NCI-H2171 treated with DMSO at 0.1 percent for 48 hours (cell line): Measurements from ENCODE around the gene FOXP1.

Experiments used
- DNase-seq: peaks from one replicate; lab custom pipeline; 2025; lab: John Stamatoyannopoulos, UW

The FOXP1 gene

DNA sequence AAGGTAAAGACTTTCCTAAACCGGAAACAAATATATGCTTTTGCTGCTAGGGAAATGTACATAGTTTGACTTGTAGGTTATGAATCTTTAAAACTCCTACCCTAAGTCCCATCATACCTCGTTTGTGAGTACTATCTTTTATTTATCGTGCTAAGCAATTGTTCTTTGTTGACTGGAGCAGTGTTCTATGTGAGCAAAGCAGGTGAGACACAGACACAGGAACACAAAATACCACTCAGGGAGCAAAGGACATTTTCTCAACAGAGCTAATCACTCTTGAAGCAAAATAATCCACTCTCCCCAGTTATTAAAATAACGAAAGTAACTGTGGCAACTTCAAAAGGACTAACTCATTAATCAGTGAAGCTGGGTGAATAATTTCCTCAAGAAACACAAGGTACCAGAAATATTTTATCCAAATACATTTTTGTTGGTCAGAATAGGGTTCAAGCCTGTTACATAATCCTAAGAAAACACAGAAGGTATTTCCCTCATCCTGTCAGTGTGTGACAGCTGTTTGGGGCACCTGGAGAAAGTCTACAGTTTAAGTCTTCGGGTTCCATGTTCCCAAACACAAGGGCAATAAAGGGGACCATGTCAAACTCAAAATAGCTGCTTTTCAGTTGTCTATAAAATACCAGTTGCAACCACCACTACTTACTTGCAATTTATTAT lies 407.7 kb downstream of the FOXP1 start:
- no peak for DNase-seq

DNA sequence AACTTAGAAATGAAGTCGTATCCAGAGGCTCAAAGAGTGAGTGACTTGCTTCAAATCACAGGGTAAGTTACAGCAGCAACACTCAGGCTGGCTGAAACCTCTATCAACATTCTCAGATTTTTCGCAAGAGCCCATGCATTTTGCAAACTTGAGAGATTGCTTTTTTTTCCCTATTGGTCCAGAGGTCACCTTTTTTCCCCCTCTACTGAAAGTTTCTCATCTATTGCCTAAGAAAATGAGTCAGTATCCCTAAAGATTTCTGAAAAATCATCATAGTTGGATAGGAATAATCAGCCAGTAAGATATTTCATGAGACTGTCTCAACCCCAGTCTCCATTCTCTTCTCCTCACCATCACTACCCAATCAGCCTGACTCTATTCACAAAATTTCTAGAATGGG lies 410.6 kb downstream of the FOXP1 start:
- no peak for DNase-seq

DNA sequence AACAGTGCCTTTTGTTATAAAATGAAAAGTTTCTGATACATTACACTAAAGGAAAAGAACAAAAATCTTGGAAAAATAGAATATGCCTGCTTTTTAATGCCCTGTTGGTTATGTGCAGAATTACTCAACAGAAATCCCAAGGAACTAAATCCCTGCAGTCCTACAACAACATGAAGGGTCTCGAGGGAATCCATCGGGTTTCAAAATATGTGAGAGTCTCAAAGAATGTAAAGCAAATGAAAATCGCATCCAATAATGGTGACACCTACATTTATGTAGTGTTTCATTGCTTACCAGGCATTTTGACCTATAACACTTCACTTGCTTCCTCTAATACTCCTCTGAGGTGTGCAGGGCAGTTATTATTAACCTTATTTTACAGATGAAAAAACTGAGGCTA lies 411.3 kb downstream of the FOXP1 start:
- DNase-seq, result no peak

DNA sequence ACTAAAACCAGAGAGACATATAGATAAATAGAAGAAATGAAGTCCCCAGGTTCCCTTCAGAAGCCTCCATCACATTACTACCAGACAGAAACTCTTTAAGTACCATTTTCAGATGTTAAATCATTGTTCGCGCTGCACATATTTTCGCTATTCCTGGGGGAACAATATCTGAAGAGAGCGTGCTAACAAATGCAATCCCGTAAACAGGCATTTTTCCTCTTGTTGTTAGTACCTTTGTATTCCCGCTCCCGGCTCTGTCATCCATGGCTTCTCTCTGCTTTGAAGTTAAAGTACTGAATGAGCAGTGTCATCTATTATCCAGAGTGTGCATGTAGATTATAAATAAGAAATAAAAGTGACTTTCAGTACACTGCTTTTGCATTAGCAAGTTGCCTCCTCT lies 412.3 kb downstream of the FOXP1 start:
- DNase-seq, result no peak

DNA sequence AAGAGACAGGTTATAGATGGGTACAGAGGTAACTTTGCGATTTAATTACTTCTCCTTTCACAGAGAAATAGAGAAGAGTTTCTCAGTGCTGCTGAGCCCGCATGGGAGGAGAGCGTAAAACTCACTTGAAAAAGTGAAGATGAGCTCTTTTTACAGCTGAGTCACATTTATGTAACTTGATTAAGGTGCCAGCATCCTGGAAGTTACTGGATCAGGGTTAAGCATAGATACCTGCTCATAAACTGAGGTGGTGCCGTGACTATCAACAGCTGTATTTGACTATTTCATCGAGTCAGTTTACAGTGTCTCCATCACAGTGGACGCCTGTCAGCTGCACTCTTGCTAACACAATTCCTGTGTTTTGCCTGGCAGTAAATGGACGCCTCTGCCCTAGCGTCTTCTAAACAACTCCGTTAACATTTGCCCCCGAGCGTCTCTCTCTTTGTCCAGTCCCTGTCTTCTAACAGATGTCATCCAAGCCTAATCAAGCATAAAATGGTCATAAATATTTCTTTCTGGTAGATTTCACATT lies 414.6 kb downstream of the FOXP1 start:
- DNase-seq, result no peak

DNA sequence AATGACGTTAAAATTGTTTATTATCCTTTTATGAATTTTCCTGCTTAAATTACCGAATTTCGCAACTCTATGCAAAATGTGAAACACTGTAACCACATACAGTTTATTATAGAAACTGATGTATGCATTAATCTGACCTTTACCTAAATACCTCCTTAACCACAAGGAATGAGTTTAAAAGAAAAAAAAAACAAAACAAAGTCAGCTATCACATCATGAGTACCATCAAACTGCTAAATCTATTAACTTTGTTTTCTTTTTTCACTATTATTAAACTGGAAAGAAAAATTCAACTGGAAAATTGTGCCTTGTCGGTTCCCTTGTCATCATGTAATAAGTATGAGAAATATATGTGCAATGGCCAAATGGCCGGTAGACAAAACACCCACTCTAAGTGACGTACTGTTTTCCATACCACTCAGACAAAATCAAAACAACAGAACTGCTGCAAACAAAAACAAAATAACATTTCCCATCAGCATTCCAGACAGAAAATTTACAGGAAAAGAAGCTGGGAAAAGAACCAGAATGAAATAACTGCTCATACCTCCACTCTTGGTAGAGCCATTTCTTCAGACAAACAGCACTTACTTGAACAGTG lies 415.3 kb downstream of the FOXP1 start:
- DNase-seq, result no peak

DNA sequence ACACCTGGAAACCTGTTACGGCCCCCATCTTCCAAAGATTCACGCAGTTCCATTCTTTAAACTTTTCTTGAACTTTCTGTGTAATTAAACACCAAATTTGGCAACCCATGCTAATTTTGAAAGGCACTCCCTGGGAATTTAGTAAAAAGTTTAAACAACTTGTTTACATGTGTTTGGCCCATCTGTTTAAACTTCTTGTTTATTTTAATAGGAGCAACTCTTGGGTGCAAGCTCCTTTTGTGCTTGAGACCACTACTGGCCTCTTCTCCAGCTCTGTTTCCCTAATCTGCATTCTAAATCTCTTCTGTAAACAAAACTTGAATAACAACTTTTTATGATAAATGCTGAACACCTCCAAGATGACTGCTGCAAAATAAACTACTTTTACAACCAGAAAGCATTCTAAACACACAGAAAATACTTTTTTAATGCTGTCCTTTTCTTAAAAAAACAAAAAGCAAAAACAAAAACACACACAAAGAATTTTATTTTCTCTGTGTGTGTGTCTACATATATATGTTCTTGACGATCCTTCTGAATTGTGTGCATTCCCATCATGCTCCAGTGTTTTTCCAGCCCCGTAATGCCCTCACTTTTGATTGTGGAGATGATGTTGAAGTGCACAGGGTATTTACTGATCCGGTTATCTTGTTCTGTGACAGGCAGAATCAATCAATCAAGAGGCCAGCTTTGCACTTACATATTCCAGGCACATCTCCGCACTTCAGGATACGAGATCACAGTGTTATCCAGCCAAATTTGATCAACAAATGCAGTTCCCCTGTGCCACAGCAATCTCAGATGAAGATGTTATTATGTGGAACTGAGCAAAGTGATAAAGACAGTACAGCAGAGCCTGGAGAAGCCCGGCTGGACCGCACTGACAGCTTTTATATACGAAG lies 416.9 kb downstream of the FOXP1 start:
- no peak for DNase-seq

DNA sequence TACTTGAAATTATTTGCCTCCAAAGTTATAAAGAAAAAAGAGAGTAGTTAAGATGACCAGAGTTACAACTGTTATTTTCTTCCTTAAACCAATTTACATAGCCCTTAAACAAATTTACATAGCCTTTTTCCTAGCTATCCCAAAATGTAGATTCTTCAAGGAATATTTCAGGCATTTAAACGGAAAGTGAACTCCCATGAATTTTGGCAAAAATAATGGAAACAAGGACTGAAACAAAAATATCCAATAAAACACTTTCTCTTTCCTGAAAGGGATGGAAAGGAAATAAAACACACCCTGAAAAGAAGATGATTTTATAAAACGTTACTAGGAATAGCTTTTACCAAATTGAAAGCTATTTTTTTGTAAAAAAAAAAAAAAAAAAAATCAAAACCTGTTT lies 418.6 kb downstream of the FOXP1 start:
- DNase-seq, result no peak

DNA sequence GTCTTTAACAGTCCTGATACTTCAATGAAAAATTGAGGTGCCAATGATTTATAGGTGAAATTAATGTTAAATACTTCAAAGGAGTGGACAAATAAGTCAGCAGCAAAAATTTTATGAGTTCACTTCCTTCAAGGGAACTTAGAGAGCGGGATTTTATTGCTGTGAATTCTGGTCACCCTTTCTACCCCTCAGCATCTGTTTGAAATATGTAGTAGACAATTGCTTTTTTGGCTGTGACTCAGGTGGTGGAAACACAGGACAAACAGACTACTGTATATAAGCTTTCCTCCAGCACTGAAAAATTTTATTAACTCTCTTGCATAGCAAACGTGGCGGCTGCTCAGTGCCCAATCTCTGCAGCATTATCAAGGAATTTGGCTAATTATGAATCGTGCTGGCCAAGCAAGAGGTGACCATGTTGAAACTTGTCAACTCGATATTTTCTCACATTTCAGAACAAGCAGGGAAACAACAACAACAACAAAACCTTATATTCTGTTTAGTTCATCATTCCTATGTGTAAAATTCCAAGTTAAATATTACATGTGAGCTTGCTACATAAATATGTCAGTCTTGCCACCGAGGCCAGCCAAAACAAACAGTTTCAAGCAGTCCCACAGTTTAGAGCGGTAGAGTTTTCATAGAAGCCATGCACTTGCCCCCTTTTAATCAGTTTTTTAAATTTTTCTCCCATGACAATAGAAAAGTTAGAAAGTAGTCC lies 420.2 kb downstream of the FOXP1 start:
- no peak for DNase-seq

DNA sequence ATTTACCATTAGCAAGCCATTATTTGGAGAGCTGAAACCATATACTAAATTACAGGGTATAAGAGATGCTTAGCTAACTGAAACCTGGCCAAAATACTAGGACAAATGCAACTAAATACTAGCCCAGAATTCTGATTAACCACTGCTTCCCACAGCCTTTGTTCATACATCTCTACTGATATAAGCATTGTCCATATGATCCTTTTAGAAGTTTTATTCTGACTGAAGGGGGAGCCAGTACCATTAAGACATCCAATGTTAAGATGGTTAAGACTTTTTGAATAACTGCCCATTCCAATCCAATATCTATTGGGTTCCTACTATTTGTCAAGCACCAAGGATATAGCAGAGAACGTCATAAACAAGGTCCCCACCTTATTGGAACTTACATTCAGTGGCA lies 421.3 kb downstream of the FOXP1 start:
- no peak for DNase-seq

DNA sequence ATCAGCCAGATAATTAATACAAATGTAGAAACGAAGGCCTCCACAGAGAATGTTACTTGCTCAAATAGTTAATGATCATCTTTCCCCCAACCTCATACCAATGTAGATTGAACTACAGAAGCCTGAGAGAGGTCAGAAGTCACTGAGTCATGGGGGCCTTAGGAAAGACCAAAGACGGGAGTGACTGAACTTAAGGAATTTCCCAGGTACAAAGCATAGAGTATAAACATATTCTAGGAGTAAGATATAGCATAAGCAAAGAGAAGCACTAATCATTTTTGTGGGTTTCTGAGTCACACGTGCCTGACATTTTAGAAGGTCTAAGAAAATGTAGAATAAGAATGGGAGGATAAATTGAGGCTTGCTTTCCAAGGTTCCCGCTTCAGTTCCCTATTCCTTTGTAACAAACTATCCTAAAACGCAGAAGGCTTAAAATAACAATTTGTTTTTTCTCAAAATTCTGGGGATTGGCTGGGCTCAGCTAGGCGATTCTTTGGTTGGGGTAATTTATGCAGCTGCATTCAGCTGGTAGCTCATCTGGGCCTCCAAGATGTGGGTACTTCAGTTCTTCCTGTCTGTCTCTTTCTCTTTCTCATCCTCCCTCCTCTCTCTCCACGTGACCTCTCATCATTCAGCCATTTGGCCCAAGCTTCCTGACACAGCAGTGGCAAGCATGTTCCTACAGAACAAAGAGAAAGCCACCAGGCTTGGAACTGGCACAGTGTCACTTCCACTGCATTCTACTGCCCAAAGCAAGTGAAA lies 422.6 kb downstream of the FOXP1 start:
- DNase-seq, result no peak

DNA sequence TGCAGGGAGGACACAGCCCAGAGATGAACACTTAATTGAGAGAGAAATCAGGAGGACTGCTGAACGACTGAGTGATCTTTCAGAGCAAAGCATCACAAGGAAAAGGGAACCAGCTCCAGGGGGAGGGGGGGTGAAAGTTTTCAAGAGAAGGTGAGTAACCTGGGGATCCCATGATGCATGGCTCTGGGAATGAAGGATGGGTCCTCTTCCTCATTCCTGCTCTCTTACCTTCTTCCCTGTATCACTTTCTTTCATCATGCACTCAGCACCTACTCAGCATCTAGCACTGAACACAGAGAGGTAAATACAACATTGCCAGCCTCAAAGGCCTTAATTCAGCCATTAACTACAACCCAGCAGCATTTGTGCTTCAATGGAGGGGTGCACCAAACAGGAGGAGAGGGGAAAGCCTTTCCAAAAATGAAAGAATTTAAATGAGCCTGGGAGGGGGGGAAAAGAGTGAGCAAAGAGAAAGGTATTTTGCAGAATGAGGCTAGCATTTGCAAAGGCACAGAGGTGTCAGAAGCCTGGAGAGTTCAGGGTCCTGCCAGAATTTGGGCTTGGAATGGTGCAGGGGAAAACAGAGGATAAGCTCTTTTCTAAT lies 427.4 kb downstream of the FOXP1 start:
- DNase-seq, result no peak

DNA sequence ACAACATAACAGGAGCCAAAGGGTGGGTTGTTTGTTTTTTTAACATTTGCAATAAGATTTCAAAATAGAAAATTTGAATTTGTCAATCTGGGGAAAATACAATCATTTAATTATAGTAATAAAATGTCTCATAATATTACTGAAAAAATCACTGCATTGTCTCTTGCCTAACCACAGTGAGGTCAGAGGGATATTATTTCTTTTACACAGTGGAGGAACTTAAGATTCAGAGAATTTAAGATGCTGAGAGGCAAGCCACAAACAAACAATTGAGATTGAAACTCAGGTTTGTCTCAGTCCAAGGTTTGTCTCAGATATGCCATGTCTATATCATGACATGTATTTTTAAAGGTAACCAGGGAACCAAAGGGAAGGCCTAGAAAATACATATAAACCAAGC lies 428.7 kb downstream of the FOXP1 start:
- no peak for DNase-seq

DNA sequence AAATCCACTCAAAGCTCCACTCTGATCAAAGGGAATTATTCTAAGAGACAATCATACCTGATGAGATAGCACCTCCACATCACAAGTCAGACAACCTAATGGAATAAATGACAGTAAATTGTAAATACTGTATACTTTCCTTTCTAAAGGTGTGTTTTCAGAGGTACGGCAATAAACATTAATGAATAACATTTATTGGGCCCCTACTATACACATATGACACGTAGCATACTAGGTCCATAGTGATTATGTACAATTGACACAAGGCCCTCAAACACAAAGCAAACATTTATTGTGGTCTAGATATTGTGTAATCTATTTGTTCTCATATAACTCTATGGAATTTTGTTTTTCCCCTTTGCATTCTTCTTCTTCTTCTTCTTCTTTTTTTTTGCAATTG lies 429.8 kb downstream of the FOXP1 start:
- no peak for DNase-seq

DNA sequence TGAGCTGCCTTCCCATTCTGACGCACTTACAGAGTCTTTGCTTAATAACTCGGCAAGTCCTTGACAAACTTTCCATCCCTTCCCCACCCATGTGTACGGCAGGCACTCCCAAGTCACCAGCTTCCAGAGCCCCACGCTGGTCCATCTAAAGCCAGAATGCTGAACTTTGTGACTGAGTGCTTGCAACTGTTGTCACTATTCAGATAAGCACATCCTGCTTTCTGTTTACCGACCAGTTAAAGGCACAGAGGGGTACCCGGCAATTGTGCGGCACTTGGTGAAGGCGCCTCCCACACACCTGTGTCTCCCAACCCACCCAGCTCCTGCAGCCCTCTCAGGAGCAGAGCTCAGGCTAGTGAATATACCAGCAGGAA lies 430.6 kb downstream of the FOXP1 start:
- no peak for DNase-seq

DNA sequence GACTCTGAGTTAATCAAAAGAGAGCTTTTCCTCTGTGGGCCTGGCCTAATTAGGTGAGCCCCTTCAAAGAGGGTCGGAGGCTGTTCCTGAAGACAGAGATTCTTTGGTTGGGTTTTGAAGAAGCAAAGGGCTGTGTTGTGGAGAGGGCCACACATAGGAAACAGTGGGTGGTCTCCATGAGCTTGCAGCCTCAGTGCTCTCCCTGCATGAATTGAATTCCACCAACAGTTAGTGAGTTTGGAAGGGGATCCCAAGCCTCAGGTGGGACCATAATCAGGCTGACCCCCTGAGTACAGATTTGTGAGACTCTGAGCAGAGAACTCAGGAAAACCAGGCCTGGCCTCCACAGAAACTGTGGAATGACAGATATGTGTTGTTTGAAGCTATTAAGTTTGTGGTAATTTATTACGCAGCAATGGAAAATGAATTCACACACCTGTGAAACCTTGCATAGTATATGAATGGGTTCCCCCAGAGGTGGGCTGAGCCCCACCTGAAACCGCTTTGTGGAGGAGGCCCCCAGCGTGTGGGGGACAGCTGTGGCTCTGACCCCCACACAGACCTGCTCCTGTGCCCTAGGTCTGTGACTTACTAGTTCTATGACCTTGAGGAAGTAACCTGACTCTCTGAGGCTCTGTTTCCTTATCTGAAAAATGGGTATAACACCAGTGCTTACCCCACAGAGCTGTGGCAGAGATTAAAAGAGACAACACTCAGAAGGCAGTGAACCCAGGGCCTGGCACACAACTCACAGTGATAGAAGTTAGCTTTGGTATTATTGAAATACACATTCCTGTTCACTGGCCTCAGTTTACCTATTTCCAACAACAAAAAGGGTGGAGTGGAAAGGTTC lies 431.3 kb downstream of the FOXP1 start:
- DNase-seq, result no peak

DNA sequence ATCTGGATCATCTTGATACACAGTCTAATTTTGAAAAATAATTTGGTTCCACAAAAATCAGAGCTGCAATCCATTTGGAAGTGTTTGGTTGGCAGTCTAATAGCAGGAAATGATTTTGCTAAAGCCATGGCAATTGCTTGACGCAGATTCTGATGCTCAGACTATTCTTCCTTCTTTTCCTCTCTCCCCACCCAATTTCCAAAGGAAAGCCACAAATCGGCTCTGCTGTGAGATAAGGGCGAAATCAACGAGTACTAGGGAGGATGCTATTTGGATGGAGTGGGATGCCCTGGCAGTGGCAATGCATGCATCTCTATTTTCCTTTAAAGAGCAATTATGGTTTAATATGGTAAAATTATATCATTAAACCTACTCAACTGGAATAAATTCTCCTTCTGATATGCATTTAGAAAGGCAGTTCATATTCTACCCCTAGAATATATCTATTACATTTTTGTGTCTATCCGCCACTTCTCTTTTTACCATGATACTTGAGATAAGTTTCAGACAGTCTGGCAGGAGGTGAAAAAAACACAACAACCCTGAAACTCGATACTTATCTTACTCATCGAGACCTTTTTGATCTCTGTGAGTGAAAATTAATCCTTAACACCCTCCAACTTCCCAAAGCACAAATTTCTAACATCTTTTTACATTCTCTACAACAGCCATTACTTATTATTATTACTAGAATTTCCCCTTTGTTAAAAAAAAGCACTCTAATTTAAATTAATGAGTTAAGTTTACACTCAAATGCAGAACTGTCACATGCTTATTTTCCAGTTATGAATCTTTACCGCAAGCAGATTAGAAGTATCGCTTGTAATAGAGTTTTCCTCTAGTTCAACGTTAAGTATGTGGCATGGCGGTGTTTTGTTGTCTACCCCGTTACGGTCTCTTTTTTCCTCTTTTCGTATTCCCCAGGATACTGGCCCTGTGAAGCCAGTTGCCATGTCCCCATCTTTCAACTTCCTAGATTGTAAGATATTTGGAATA lies 433.3 kb downstream of the FOXP1 start:
- peak; percentile 80 for DNase-seq

DNA sequence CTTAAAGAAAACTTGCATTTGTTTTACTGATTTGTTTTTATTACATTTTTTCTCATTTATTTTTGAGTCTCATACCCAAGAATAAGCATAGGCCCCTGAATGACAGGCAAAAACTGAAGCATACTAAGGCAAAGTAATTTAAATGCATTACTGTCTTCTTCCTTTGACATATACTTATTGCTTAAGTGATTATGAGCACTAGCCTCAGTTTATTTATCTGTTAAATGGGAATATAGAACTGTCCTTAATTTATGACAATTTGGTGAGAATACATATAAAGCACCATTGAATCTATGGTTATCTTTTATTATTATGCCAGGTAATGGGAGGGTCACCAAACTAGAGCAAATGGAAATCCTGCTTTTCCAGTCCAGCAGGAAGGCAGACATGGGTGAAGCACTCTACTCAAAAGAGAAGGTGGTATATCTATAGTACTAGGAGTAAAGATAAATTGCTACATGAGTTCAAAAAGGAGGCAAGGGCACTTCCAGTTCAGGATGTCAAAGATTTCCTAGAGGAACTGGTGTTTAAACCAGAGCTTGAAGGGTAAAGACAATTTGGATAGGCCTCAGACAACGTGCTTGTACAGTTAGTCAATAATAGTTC lies 435.0 kb downstream of the FOXP1 start:
- DNase-seq, result no peak
